CD1c-positive myeloid dendritic cell (primary cell): ENCODE results near the gene OR5AU1.

Experiments
- DNase-seq: peaks from one replicate; pipeline ENCODE4 v3.0.0-alpha.2; 2016; ENCODE audit errors: extremely low spot score

Gene OR5AU1

GRCh38 chr14:21107283-21107800 lies 48.5 kb downstream of the OR5AU1 start:
- DNase-seq: no peak

DNA sequence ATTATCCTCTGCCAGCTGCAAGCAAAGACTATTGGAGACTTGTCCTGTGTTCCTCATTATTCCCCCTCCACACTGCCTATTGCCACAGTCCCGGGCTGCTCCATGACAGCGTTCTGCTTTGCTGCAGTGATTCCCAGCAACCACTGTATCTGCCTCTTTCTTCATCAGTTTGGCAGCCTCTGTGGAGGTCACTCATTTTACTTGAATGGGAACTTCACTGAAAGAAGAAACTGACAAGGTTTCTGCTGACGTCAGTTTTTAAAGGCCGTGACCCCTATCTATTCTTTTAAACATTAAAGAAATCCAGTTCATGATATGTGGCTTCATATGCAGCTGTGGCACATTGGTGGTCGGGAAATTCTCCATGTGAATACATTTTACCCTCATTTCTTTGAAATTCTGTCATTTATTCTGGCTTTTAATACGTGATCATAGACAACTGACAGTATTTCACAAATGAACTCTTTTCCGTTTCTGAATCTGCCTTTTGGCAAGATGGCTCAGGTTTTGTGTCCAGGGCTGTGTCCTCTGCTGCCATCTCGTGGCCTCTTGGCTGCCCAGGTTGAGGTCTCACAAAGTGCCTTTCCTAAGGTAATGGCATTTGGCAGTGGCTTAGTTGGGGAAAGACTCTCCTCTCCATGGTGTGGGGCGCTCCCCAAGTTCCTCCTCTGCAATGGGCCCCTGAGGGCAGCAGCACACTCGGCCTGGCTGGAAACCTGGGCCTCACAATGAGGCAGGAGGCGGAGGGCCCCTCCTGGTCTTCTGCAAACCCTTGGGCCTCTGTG lies 49.2 kb downstream of the OR5AU1 start:
- peak; percentile 83 for DNase-seq

DNA sequence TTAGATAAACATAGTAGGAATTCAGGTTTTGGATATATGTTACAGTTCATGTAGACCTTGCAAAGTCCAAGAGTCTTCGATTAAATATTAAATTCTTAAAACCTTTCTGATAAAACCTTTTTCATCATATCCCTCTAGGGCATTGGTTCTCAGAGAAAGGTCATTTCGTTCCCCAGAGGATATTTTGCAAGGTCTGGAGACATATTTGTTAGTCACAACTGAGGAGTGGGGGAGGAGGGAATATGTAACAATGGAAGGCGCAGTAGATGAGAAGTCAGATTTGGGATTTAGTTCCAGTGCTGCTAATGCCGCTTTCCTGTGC lies 49.7 kb downstream of the OR5AU1 start:
- no peak for DNase-seq

GRCh38 chr14:21105095-21105494 lies 50.8 kb downstream of the OR5AU1 start:
- no peak for DNase-seq
